ENCODE measurements around the gene TTC23L. TPM values are rescaled to one million over a fixed set of nuclear protein-coding genes. Genes with fewer than 3 reads are reported as not detected.

Gene TTC23L
- total and polyA plus RNA-seq, 9 donors, result 0.15 to 3.3 (median 0.48) TPM

GRCh38 chr5:34891981-34892380 is 53.0 kb downstream of the TTC23L start:
- 37 to 47% (median 42%) methylated on average over 5 of the region's 5 CpGs for WGBS, 3 donors
- Histone ChIP-seq H3K36me3 (no peaks in the 10 kb centered on the region), H3K4me1 (ENCODE audit: insufficient read depth) (no peaks in the 10 kb centered on the region), H3K4me3 (no peak overlapping the region), H3K9me3 (no peaks in the 10 kb centered on the region), H3K27me3 (no peaks in the 10 kb centered on the region), H3K27ac (no peak overlapping the region)
- intact Hi-C loops (cut with DNase I), result no loop called here
- DNase-seq, result no peak
- TF ChIP-seq, protein P1, sequence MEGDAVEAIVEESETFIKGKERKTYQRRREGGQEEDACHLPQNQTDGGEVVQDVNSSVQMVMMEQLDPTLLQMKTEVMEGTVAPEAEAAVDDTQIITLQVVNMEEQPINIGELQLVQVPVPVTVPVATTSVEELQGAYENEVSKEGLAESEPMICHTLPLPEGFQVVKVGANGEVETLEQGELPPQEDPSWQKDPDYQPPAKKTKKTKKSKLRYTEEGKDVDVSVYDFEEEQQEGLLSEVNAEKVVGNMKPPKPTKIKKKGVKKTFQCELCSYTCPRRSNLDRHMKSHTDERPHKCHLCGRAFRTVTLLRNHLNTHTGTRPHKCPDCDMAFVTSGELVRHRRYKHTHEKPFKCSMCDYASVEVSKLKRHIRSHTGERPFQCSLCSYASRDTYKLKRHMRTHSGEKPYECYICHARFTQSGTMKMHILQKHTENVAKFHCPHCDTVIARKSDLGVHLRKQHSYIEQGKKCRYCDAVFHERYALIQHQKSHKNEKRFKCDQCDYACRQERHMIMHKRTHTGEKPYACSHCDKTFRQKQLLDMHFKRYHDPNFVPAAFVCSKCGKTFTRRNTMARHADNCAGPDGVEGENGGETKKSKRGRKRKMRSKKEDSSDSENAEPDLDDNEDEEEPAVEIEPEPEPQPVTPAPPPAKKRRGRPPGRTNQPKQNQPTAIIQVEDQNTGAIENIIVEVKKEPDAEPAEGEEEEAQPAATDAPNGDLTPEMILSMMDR (IDR thresholded peaks at IDR 0.05), result no peak
- TF ChIP-seq EP300 (IDR thresholded peaks at IDR 0.05), result no peak

GRCh38 chr5:34892414-34892813 is 53.5 kb downstream of the TTC23L start:
- WGBS, 3 donors, result 88 to 94% (median 93%) methylated on average over 6 of the region's 6 CpGs
- no peaks in the 10 kb centered on the region for H3K36me3 ChIP-seq
- no peaks in the 10 kb centered on the region for H3K27me3 ChIP-seq
- TF ChIP-seq, protein P1 (IDR thresholded peaks at IDR 0.05), result no peak
- TF ChIP-seq EP300 (IDR thresholded peaks at IDR 0.05) (no peak), POLR2A (IDR thresholded peaks at IDR 0.05) (no peak)
- H3K4me1 ChIP-seq (ENCODE audit: insufficient read depth), result no peaks in the 10 kb centered on the region
- H3K4me3 ChIP-seq, result no peak overlapping the region
- no peak overlapping the region for H3K27ac ChIP-seq
- DNase-seq, result no peak
- H3K9me3 ChIP-seq, result no peaks in the 10 kb centered on the region
- intact Hi-C loops (cut with DNase I), result no loop called here

DNA sequence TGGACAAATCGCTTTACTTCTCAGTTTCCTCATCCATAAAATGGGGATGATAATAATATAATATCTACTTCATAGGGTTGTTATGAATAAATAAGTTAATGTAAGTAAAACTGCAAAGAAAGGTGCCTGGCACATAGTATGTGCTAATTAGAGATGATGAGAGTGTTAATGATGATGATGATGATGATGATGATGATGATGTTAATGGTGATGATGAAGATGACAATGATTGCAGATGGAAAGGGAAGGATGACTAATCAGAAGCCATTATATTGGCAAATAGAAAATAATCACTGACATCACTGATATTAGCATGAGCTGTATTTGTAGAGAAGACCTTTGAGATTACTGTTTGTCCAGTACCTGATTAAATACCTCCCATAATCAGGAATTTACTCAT is 55.8 kb downstream of the TTC23L start:
- Histone ChIP-seq H3K9me3 (no peaks in the 10 kb centered on the region), H3K36me3 (no peaks in the 10 kb centered on the region), H3K27me3 (no peaks in the 10 kb centered on the region), H3K4me1 (ENCODE audit: insufficient read depth) (no peaks in the 10 kb centered on the region), H3K4me3 (no peak overlapping the region), H3K27ac (no peak overlapping the region)
- intact Hi-C loops (cut with DNase I), result loop anchor here in 2 of 4 donors (5.0 kb wide), 2 partner anchors 372 to 412 kb away; no protein-coding TSS in a partner anchor
- no peak for DNase-seq
- TF ChIP-seq, protein P1 (IDR thresholded peaks at IDR 0.05), result no peak
- TF ChIP-seq POLR2A (IDR thresholded peaks at IDR 0.05) (no peak), EP300 (IDR thresholded peaks at IDR 0.05) (no peak)
- WGBS, 3 donors, result 96 to 100% (median 96%) methylated on average over 1 of the region's 1 CpG

DNA sequence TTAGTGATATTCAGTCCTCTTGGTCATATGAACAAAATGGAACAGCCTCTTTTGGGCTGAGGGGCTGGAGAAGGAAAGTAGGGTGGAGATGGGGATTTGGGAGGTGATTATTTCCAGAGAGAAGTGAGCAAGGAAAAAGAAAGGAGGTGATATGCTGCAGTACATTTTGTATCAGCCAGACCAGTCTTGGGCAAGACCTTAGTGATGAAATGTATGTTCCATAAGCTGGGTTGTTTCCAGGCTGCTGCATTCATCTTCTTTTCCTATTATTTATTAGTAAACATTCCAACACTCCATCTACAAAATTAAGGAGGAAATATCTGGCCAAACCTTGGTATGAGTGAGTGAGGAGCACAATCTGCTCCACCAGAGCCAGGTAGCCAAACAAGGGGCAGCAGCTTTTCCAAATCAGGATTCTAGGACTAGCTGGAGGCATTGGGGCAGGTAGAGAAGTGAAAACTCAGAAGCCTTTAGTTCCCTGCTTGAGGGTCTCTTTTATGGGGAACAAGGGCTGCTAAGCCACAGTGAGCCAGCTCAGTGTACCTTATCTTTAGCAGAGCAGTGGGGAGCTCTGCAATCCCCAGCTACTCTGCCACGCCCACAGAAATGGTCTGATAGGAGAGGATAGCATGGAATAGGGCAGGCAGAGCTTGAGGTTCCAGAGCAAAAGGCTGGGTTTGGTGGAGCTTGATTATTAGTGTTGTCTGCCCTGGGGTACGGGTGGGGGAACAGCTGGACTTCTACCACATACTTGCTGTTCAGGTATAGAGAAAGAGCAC is 56.9 kb downstream of the TTC23L start:
- Histone ChIP-seq H3K4me1 (ENCODE audit: insufficient read depth) (no peaks in the 10 kb centered on the region), H3K36me3 (no peaks in the 10 kb centered on the region), H3K27me3 (no peaks in the 10 kb centered on the region), H3K9me3 (no peaks in the 10 kb centered on the region), H3K4me3 (no peak overlapping the region), H3K27ac (no peak overlapping the region)
- no peak for DNase-seq
- intact Hi-C loops (cut with DNase I), result loop anchor here in 2 of 4 donors (5.0 kb wide), 2 partner anchors 374 to 414 kb away; no protein-coding TSS in a partner anchor
- TF ChIP-seq EP300 (IDR thresholded peaks at IDR 0.05) (no peak), POLR2A (IDR thresholded peaks at IDR 0.05) (no peak)
- TF ChIP-seq, protein P1 (IDR thresholded peaks at IDR 0.05), result no peak
- WGBS, 3 donors, result 88 to 90% (median 90%) methylated on average over 2 of the region's 2 CpGs
